SK-N-SH (cell line): ENCODE data around the gene MED27.

Source experiments
- CTCF ChIP-seq: fragments of 200-600 bp; sonication (generic); IDR thresholded peaks from 2 replicates; pipeline ENCODE4 v1.6.1; 2017; ENCODE audit warnings: antibody characterized with exemption, mild to moderate bottlenecking, moderate library complexity
- EZH2phosphoT487 ChIP-seq: fragments of 200-600 bp; sonication (generic); IDR thresholded peaks from 2 replicates; pipeline ENCODE4 v1.6.1; 2017; ENCODE audit warnings: low read depth, mixed run types, mild to moderate bottlenecking, antibody characterized with exemption, moderate library complexity, borderline replicate concordance
- FOXJ3 ChIP-seq: sonication (generic); formaldehyde crosslinking; IDR thresholded peaks from 2 replicates; pipeline ENCODE4 v1.5.1; 2020; ENCODE audit warnings: mild to moderate bottlenecking, missing genetic modification reagents
- GABPA ChIP-seq: IDR thresholded peaks from 2 replicates; pipeline ENCODE4 v1.4.0; 2012; ENCODE audit warnings: low read depth, mild to moderate bottlenecking
- JUND ChIP-seq: IDR thresholded peaks from 2 replicates; pipeline ENCODE4 v1.4.0; 2012
- POLR2AphosphoS5 ChIP-seq: IDR thresholded peaks from 2 replicates; pipeline ENCODE4 v1.6.1; 2012; ENCODE audit warnings: low read depth, low read length
- REST ChIP-seq: IDR thresholded peaks from 2 replicates; pipeline ENCODE4 v1.6.1; 2012; ENCODE audit warnings: mild to moderate bottlenecking, low read depth, low read length, moderate library complexity
- TAF1 ChIP-seq: IDR thresholded peaks from 2 replicates; pipeline ENCODE4 v1.6.1; 2012; ENCODE audit warnings: low read depth, mild to moderate bottlenecking, low read length, moderate library complexity, borderline replicate concordance
- YY1 ChIP-seq: IDR thresholded peaks from 2 replicates; pipeline ENCODE4 v1.4.0; 2012; ENCODE audit warnings: low read depth, mild to moderate bottlenecking
- TF ChIP-seq, protein P1 (sequence below): fragments of 150-350 bp; IDR thresholded peaks from 2 replicates; pipeline ENCODE4 v1.6.1; 2017; ENCODE audit warnings: antibody characterized with exemption, low read length, low read depth, borderline replicate concordance

DNA sequence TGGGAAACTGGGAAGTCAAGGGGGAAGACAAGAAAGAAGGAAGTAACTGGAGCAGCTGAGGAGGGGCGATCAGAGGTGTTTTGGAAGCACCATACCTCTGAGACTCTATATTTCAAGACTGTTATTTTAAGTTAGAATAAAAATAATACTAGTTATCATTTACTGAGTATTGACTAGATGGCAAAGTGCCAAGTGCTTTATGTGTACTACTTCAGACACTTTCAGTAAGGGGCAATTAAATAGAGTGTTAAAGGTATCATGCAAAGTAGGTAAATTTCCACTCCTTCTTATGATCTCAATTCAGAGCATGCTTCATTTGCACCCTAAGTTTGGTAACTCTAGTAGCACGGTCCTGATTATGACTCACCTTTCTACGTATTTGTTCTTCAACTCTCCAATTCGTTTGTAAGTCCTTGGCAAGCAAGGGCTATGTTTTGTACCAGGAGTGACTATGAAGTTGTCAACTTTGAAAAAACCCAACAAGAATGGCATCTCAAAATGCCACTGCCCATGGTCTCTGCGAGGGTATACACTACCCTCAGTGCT, 187.4 kb downstream of the MED27 start:
- TF ChIP-seq CTCF (no peak), EZH2phosphoT487 (no peak), JUND (no peak), POLR2AphosphoS5 (no peak), YY1 (no peak), TAF1 (no peak), GABPA (no peak), FOXJ3 (CRISPR knock-in tag) (no peak), REST (no peak)
- TF ChIP-seq, protein P1, sequence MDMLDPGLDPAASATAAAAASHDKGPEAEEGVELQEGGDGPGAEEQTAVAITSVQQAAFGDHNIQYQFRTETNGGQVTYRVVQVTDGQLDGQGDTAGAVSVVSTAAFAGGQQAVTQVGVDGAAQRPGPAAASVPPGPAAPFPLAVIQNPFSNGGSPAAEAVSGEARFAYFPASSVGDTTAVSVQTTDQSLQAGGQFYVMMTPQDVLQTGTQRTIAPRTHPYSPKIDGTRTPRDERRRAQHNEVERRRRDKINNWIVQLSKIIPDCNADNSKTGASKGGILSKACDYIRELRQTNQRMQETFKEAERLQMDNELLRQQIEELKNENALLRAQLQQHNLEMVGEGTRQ, result no peak
